ENCODE data around the gene COX7A2L. TPM values are rescaled to one million over a fixed set of nuclear protein-coding genes. Genes with fewer than 3 reads are reported as not detected.
"Not testable (repeated sequence)": the region's sequence is repeated elsewhere in the genome, so short reads cannot be mapped to it uniquely, and the experiment has no call there.

COX7A2L gene
- total and polyA plus RNA-seq, 4 donors: 55.0 to 102 (median 77.0) TPM

- DNase-seq (ENCODE audit: low spot score): no peak
- Histone ChIP-seq H3K36me3 (ENCODE audit: control insufficient read depth in 4 of 4, insufficient read depth in 3 of 4, low read depth in 1 of 4, low read length in 3 of 4) (no peaks in the 10 kb centered on the region), H3K9ac (ENCODE audit: low read depth in 1 of 2, low read length in 2 of 2) (no peak overlapping the region), H3K9me3 (ENCODE audit: control insufficient read depth in 4 of 4, low read length in 3 of 4) (peaks cover 0 to 1% (median 0%) of the 10 kb centered on the region in 4 donors), H3K27ac (ENCODE audit: low read depth in 1 of 2, low read length in 2 of 2) (no peak overlapping the region), H3K4me1 (ENCODE audit: control insufficient read depth in 4 of 4, insufficient read depth in 4 of 4, low read length in 3 of 4) (no peaks in the 10 kb centered on the region), H3K4me3 (ENCODE audit: low read depth in 1 of 3, low read length in 3 of 3) (no peak overlapping the region), H3K27me3 (ENCODE audit: control insufficient read depth in 4 of 4, insufficient read depth in 4 of 4, low read length in 3 of 4) (no peaks in the 10 kb centered on the region)
- TF ChIP-seq ATF3 (IDR thresholded peaks at IDR 0.05) (no peak), RXRA (IDR thresholded peaks at IDR 0.05) (no peak), SP1 (IDR thresholded peaks at IDR 0.05) (no peak), NR2F2 (IDR thresholded peaks at IDR 0.05) (no peak), REST (IDR thresholded peaks at IDR 0.05) (no peak), EGR1 (IDR thresholded peaks at IDR 0.05; ENCODE audit: low read depth in 2 of 2) (no peak), MAX (IDR thresholded peaks at IDR 0.05) (no peak), YY1 (IDR thresholded peaks at IDR 0.05) (no peak), FOXA2 (IDR thresholded peaks at IDR 0.05) (no peak), CTCF (IDR thresholded peaks at IDR 0.05; ENCODE audit: low read depth, low read length, missing input control) (no peak), HNF4G (IDR thresholded peaks at IDR 0.05) (no peak), GABPA (IDR thresholded peaks at IDR 0.05 in 1 of 2, conservative IDR thresholded peaks at IDR 0.05 in 1 of 2) (no peak), FOXA1 (IDR thresholded peaks at IDR 0.05) (no peak), ZBTB33 (IDR thresholded peaks at IDR 0.05) (no peak), JUND (IDR thresholded peaks at IDR 0.05) (no peak), TAF1 (conservative IDR thresholded peaks at IDR 0.05) (no peak)
- 83% methylated on average over 4 of the region's 4 CpGs for WGBS
Observed at GRCh38 chr2:42404676-42405075, 43.7 kb upstream of the COX7A2L start.

GRCh38 chr2:42401773-42402172 is 40.8 kb upstream of the COX7A2L start:
- H3K27me3 ChIP-seq (ENCODE audit: control insufficient read depth in 4 of 4, insufficient read depth in 4 of 4, low read length in 3 of 4): no peaks in the 10 kb centered on the region
- H3K4me3 ChIP-seq (ENCODE audit: low read depth in 1 of 3, low read length in 3 of 3): no peak overlapping the region
- no peaks in the 10 kb centered on the region for H3K4me1 ChIP-seq (ENCODE audit: control insufficient read depth in 4 of 4, insufficient read depth in 4 of 4, low read length in 3 of 4)
- TF ChIP-seq JUND (IDR thresholded peaks at IDR 0.05): no peak
- H3K9ac ChIP-seq (ENCODE audit: low read depth in 1 of 2, low read length in 2 of 2): no peak overlapping the region
- no peaks in the 10 kb centered on the region for H3K36me3 ChIP-seq (ENCODE audit: control insufficient read depth in 4 of 4, insufficient read depth in 3 of 4, low read depth in 1 of 4, low read length in 3 of 4)
- 93% methylated on average over 6 of the region's 6 CpGs for WGBS
- H3K27ac ChIP-seq (ENCODE audit: low read depth in 1 of 2, low read length in 2 of 2): no peak overlapping the region
- no peak for DNase-seq (ENCODE audit: low spot score)
- peaks cover 0 to 1% (median 0%) of the 10 kb centered on the region in 4 donors for H3K9me3 ChIP-seq (ENCODE audit: control insufficient read depth in 4 of 4, low read length in 3 of 4)

- H3K9me3 ChIP-seq (ENCODE audit: control insufficient read depth in 4 of 4, low read length in 3 of 4); DNase-seq (ENCODE audit: low spot score); H3K27ac ChIP-seq (ENCODE audit: low read depth in 1 of 2, low read length in 2 of 2); H3K9ac ChIP-seq (ENCODE audit: low read depth in 1 of 2, low read length in 2 of 2); H3K36me3 ChIP-seq (ENCODE audit: control insufficient read depth in 4 of 4, insufficient read depth in 3 of 4, low read depth in 1 of 4, low read length in 3 of 4); H3K27me3 ChIP-seq (ENCODE audit: control insufficient read depth in 4 of 4, insufficient read depth in 4 of 4, low read length in 3 of 4); H3K4me3 ChIP-seq (ENCODE audit: low read depth in 1 of 3, low read length in 3 of 3); H3K4me1 ChIP-seq (ENCODE audit: control insufficient read depth in 4 of 4, insufficient read depth in 4 of 4, low read length in 3 of 4): not testable (repeated sequence)
- 97% methylated on average over 11 of the region's 11 CpGs for WGBS
Observed at GRCh38 chr2:42398052-42398451, 37.0 kb upstream of the COX7A2L start.

- not testable (repeated sequence) for H3K4me1 ChIP-seq (ENCODE audit: control insufficient read depth in 4 of 4, insufficient read depth in 4 of 4, low read length in 3 of 4); H3K27me3 ChIP-seq (ENCODE audit: control insufficient read depth in 4 of 4, insufficient read depth in 4 of 4, low read length in 3 of 4); H3K36me3 ChIP-seq (ENCODE audit: control insufficient read depth in 4 of 4, insufficient read depth in 3 of 4, low read depth in 1 of 4, low read length in 3 of 4); H3K4me3 ChIP-seq (ENCODE audit: low read depth in 1 of 3, low read length in 3 of 3); H3K9ac ChIP-seq (ENCODE audit: low read depth in 1 of 2, low read length in 2 of 2); DNase-seq (ENCODE audit: low spot score); H3K27ac ChIP-seq (ENCODE audit: low read depth in 1 of 2, low read length in 2 of 2); H3K9me3 ChIP-seq (ENCODE audit: control insufficient read depth in 4 of 4, low read length in 3 of 4)
- 93% methylated on average over 3 of the region's 3 CpGs for WGBS
Observed at GRCh38 chr2:42393320-42393719, 32.3 kb upstream of the COX7A2L start.
